HL-60 (cell line): Measurements from ENCODE around the gene ARPC1A.

Source experiments
- DNase-seq, 2 experiments: peaks; one replicate each; pipeline ENCODE4 v3.0.0-alpha.2; 2010 to 2020; ENCODE audit warnings: low read depth in 1 of 2, low spot score in 1 of 2
- H3K27ac ChIP-seq: fragments of 250-450 bp; sonication (Bioruptor Pico); replicated peaks from 2 replicates; pipeline ENCODE4 v1.5.1; 2020; ENCODE audit warnings: mild to moderate bottlenecking, moderate library complexity
- H3K27me3 ChIP-seq: fragments of 250-450 bp; sonication (Bioruptor Pico); 2 replicates; pipeline ENCODE4 v1.5.1; 2021; ENCODE audit warnings: mild to moderate bottlenecking, moderate library complexity; ENCODE audit not compliant: insufficient read depth, poor library complexity, severe bottlenecking
- H3K4me3 ChIP-seq: replicated peaks from 2 replicates; pipeline ENCODE4 v1.5.1; 2011; ENCODE audit warnings: mild to moderate bottlenecking, control low read depth, low read length; ENCODE audit not compliant: insufficient read depth
- GABPA ChIP-seq: IDR thresholded peaks from 2 replicates; pipeline ENCODE4 v1.6.1; 2012; ENCODE audit warnings: low read depth
- POLR2AphosphoS5 ChIP-seq: IDR thresholded peaks from 2 replicates; pipeline ENCODE4 v1.6.1; 2012; ENCODE audit warnings: low read depth
- SPI1 ChIP-seq: IDR thresholded peaks from 2 replicates; pipeline ENCODE4 v1.6.1; 2012; ENCODE audit warnings: low read depth, mild to moderate bottlenecking, borderline replicate concordance
- TF ChIP-seq, protein P1 (sequence below): IDR thresholded peaks from 2 replicates; pipeline ENCODE4 v1.6.1; 2012; ENCODE audit warnings: low read depth; ENCODE audit not compliant: insufficient replicate concordance
- TF ChIP-seq, protein P2 (sequence below): IDR thresholded peaks from one replicate; pipeline ENCODE4 v1.5.1; 2011; ENCODE audit warnings: low read length, control low read depth, inconsistent platforms; ENCODE audit not compliant: insufficient read depth

Gene ARPC1A

DNA sequence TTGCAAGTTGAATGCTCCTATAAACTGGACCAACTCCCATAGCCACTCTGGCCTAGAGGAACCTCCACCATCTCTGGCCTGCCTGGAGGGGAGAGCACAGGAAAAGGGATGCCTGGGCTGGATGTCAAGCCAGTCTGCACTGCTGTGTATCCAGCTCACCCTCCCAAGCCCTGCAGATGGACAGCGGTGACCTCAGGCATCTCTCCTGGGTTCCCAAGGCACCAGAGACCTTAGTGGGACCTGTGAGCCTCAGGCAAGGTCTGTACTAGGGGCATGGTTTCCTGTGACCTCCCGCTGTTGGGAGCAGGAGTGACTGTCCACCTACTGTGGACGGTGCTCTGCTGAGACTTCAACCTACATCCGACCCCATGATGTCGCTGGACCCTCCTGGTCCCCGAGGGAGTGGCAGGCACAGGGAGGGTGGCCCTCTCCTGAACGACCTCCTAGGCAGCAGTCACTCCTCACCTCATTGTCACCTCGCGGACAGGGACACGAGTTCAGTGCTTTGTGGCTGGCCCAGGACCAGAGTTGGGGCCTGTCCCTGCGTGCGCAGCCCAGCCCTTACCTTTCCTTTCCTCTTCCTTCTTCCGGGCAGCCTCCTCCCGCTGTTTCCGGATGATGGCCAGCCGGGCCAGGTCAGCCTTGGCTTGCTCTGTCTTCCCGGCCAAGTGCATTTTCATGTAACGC lies 71.7 kb downstream of the ARPC1A start:
- no peaks in the 10 kb centered on the region for H3K27me3 ChIP-seq
- H3K27ac ChIP-seq: no peak overlapping the region
- peak; percentile 58 for TF ChIP-seq POLR2AphosphoS5
- TF ChIP-seq, protein P1, sequence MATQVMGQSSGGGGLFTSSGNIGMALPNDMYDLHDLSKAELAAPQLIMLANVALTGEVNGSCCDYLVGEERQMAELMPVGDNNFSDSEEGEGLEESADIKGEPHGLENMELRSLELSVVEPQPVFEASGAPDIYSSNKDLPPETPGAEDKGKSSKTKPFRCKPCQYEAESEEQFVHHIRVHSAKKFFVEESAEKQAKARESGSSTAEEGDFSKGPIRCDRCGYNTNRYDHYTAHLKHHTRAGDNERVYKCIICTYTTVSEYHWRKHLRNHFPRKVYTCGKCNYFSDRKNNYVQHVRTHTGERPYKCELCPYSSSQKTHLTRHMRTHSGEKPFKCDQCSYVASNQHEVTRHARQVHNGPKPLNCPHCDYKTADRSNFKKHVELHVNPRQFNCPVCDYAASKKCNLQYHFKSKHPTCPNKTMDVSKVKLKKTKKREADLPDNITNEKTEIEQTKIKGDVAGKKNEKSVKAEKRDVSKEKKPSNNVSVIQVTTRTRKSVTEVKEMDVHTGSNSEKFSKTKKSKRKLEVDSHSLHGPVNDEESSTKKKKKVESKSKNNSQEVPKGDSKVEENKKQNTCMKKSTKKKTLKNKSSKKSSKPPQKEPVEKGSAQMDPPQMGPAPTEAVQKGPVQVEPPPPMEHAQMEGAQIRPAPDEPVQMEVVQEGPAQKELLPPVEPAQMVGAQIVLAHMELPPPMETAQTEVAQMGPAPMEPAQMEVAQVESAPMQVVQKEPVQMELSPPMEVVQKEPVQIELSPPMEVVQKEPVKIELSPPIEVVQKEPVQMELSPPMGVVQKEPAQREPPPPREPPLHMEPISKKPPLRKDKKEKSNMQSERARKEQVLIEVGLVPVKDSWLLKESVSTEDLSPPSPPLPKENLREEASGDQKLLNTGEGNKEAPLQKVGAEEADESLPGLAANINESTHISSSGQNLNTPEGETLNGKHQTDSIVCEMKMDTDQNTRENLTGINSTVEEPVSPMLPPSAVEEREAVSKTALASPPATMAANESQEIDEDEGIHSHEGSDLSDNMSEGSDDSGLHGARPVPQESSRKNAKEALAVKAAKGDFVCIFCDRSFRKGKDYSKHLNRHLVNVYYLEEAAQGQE: no peak
- DNase-seq: no peak
- H3K4me3 ChIP-seq: no peak overlapping the region

DNA sequence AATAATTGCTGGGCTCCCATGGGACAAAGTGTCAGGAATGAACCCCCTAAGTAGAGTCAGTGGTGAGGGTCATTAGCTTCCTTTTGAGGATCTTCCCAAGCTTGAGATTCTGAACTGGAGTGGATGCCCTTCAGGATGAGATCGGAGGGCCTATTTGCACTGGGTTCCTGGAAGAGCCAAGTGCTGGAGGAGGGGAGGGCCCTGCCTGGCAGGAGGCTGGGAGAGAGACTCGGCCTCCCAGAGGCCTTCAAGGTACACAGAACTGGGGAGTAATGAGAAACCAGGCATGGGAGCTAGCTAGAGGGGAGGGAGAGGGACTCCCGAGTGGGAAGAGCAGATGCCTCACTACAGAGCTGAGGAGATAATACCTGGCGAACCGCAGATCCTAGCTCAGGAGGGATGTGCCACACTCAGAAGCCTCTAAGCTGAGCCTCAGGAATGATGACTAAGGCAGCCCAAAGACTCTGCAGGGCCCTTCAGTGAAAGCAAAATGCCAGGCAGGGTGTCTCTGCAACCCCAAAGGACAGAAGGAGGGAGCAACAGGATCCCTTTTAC lies 73.3 kb downstream of the ARPC1A start:
- DNase-seq: no peak
- no peak overlapping the region for H3K27ac ChIP-seq
- no peak overlapping the region for H3K4me3 ChIP-seq
- no peak for TF ChIP-seq SPI1
- TF ChIP-seq POLR2AphosphoS5: 0 out of 2 replicates have a peak, but pooled peaks have one; percentile 14
- no peaks in the 10 kb centered on the region for H3K27me3 ChIP-seq

DNA sequence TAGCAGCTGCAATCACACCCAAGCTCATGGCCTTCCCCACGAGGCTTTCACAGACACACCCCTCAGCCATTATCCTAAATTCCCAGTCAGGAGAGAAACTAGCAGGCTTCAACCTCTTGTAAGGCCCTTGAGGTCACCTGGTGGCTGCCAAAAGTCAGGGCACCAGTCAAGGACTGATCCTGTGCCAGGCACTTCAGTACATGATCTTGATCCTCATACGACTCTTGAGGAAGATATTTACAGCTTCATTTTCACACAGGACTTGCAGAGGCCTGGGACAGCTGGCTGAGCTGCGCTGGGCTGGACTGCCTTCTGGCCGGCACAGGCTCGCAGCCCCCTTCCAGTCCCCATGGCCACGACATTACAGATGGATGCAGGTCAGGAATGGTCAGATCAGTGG lies 73.9 kb downstream of the ARPC1A start:
- Histone ChIP-seq H3K27me3 (no peaks in the 10 kb centered on the region), H3K27ac (no peak overlapping the region), H3K4me3 (no peak overlapping the region)
- TF ChIP-seq, protein P2, sequence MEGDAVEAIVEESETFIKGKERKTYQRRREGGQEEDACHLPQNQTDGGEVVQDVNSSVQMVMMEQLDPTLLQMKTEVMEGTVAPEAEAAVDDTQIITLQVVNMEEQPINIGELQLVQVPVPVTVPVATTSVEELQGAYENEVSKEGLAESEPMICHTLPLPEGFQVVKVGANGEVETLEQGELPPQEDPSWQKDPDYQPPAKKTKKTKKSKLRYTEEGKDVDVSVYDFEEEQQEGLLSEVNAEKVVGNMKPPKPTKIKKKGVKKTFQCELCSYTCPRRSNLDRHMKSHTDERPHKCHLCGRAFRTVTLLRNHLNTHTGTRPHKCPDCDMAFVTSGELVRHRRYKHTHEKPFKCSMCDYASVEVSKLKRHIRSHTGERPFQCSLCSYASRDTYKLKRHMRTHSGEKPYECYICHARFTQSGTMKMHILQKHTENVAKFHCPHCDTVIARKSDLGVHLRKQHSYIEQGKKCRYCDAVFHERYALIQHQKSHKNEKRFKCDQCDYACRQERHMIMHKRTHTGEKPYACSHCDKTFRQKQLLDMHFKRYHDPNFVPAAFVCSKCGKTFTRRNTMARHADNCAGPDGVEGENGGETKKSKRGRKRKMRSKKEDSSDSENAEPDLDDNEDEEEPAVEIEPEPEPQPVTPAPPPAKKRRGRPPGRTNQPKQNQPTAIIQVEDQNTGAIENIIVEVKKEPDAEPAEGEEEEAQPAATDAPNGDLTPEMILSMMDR: no peak
- TF ChIP-seq SPI1 (no peak), POLR2AphosphoS5 (no peak), GABPA (no peak)
- TF ChIP-seq, protein P1: no peak
- no peak for DNase-seq

DNA sequence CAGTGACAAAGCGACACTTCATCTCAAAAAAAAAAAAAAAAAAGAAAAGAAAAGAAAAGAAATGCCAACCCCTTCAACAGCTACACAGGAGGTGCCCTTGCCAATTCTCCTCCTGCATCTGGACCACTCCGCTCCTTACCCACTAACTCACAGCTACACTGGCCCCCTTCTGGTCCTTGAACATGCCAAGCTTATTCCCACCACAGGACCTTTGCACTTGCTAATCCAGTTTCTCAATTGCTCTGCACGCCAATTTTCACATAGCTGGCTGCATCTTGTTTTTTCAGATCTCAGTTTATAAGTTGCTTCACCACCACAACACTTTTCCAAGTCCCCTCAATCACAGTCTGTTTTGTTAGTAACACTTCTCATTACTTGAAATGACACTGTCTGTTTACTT lies 77.2 kb downstream of the ARPC1A start:
- Histone ChIP-seq H3K27ac (no peak overlapping the region), H3K4me3 (no peak overlapping the region), H3K27me3 (no peaks in the 10 kb centered on the region)
- no peak for DNase-seq
- TF ChIP-seq, protein P1: no peak
- TF ChIP-seq POLR2AphosphoS5 (no peak), SPI1 (no peak), GABPA (no peak)
- TF ChIP-seq, protein P2: no peak
